Measurements from ENCODE around the gene FTO.
"Not testable (repeated sequence)": the region's sequence is repeated elsewhere in the genome, so short reads cannot be mapped to it uniquely, and the experiment has no call there.

Gene FTO

GRCh38 chr16:54163197-54163843 is 459.4 kb downstream of the FTO start:
- DNase-seq (ENCODE audit: low read depth) = no peak

DNA sequence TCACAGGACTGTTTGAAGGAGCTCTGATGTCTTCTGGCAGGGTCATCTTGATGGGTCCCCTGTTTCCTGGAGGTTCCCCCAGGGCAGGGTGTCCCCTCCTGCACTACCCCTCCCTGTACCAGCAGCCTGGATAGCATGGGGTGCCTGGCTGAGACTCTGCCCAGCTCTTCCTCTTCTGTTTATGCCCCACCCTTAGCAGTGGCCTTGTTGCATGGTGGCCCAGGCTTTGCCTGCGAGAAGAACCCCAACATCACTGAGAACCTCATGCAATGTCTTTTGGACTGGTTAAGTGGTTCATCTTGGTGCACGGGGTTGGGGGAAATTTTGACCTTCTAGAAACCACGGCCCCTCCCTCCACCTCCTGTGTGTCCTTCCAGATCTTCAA is 460.8 kb downstream of the FTO start:
- DNase-seq (ENCODE audit: low read depth) = no peak

- no peak for DNase-seq (ENCODE audit: low read depth)
Measured at GRCh38 chr16:54165174-54165911, 461.4 kb downstream of the FTO start.

DNA sequence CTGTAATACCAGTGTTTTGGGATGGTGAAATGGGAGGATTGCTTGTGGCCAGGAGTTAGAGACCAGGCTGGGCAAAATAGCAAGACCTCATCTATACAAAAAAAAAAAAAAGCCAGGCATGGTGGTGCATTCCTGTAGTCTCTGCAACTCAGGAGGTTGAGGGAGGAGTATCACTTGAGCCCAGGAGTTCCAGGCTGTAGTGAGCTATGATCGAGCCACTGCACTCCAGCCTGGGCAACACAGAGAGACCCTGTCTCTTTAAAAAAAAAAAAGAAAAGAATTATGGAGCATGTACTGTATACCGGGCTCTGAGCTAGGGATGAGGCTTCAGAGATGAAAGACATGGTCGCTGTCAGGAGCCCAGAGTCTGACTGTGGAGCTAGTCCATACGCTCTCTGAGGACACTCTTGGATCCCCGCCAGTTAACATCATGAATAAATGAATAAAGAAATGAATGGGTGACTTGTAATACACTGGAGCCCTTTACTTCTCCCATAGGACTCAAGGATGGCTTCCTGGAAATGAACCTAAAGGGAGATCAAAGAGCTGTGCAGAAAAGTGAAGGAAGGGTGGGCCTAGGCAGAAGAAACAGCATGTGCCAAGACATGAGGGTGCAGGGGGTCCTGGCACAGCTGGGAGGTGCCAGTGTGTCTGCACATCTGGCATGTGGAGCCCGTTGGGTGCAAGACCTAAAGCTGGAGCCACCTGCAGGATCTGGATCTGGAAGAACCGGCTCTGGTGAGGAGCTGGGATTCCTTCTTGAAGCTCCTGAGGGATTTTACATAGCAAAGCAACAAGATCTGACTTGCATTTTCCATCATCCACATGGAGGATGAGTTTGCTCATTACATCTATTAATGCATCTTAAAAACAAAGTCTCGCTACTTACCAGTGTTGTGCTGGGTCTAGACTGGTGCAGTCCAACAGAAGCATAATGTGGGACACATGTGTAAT is 462.2 kb downstream of the FTO start:
- no peak for DNase-seq (ENCODE audit: low read depth)

DNA sequence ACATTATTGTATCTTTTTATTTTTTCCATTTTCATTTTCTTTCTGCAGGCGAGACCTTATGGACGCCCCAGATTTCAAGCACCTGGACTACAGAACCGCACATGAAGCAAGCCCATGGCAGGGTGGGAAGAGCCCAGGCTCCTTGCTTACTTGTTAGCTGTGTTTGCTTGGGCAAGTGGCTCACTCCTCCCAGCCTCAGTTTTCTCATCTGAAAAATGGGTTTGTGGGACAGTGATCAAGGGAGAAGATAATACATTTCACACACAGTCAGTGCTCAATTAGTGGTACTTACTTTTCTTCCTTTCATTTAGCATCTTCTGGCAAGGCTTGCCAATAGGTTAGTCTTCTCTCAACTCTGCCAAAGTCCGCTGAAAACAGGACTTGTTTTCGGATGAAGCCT is 465.2 kb downstream of the FTO start:
- DNase-seq (ENCODE audit: low read depth) = no peak

DNA sequence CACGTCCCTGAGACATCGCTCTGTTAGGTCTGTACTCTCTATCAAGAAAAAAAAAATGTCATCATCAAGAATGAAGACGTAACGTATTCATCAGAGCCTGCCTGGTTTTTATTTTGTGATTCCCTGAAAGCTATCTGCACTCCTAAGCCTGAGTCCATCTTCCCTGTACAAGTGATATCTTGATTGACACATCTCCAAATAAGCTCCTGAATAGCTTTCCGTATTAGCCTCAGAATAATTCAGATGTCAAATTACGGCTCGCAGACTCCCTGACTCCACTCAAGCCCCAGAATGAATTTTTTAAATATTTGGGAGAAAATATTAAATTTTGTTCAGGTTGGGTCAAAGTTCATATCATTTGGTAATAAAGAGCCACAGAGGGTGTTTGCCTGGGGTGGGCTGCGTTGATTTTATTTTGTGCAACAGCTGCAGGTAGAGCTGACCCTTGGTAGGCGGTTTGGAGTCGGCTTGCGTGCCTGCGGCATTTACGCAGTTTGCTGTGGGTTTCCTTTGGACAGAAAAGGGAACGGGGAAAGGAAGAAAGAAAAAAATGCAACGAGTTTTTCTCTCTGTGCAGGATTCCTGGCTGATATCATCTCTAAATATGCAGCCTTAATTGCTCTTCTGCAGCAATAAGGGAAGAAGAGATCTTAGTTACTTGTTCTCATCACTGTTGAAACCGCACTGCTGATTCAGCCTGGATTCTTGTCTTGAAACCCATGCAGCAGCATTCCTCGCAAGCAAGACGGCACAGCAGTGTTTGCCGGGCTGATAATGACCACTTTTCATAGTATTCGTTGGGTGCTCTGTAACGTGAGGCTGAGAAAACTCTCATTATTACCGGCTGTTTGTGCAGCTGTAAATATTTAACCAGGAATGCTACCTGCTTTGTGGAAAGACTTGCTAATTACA is 467.9 kb downstream of the FTO start:
- DNase-seq (ENCODE audit: low read depth) = peak; percentile 23

DNA sequence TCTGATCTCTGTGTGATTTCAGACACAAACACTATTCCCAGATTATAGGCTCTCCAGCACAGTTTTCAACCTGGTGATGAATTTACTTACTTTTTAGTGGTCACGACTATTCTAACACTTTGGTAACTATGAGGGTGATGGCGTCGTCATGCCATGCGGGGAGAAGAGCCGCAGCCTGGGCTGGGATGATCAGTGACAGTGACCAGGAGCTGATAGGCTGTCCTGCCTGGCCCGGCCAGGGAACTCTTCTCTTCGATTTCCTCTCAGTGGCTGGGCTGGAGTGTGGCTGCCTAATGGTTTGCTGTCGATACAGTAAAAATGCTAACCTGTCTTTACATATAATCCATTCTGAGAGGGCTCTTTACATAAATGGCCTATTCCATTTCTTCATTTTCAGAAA is 469.5 kb downstream of the FTO start:
- no peak for DNase-seq (ENCODE audit: low read depth)

GRCh38 chr16:54174201-54174600 is 470.2 kb downstream of the FTO start:
- no peak for DNase-seq (ENCODE audit: low read depth)

GRCh38 chr16:54174750-54175149 is 470.8 kb downstream of the FTO start:
- no peak for DNase-seq (ENCODE audit: low read depth)

DNA sequence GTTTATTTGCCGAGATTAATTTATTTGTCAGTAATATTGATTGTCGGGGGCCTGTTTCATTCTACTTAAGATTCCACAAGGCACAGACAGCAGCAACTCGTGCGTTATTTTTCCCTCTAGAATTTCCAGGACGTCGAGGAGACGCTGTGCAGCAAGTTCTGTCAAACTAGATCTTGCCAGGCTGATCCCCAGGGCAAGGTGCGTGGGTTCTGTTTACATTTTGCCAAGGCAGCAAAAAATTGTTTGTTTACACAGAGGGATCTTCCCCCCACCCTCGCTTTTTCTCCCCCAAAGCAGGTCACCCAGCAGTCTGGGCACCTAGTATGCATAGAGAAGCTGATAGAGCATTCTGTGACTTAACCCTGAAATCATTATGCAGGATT is 471.2 kb downstream of the FTO start:
- DNase-seq (ENCODE audit: low read depth) = no peak

DNA sequence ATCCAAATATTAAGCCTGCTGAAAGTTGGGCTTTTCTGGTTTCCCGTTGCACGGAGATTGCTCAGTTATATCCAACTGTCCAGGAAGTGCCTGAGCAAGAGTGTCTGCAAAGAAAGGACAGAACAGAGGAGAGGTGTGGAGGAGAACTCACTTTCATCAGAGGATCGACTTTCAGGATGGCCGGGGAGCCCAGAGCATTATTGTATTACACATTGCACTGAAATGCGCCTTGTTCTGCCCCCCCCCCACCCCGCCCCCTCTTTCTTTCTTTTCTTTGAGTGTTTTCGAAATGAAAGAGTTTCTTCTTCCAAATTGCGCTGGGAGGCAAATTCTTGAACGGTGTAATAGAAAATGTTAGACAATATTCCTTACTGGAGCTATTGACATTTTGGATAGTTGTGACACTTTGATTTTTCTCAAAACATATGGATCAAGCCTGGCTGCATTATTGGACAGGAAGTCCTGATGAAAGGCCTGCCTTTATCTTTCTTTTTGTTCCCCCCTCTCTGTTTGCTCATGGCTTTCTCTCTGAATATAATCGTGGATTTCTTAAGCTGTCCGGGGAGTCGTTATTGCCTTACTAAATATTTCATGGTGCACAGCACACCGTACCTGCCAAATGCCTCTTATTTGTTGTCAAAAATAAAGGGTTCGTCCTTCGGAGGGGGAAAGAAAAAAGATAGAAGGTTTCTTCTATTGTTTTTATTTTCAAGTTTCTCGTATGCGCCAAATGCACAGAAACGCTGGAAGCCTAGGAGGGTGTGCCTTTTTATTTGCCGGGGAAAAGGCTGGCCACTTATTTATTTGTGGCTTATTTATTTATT is 471.8 kb downstream of the FTO start:
- no peak for DNase-seq (ENCODE audit: low read depth)

DNA sequence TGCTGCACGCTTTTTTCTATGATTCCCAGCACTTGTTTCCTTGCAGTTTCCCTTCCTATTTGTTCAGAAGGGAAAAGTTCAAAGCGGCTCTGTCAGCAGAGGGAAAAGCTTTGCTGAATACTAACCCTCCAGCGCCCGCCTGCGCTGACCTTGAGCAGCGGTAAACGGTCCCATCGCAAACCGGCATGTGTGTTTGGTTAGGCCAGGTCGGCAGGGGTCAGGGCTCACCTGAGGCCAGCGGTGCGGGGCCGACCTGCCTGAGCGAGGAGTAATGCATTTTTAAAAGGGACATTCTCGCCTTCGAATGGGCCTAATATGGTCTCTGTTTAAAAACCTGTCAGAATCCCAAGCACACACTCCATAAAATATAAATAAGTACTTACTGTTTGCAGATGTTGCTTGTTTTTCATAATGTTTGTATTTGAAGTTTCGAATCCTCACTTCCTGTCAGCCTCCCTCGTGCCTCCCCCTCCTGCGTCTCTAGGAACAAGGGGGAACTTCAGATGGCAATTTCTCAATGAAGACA is 472.5 kb downstream of the FTO start:
- DNase-seq (ENCODE audit: low read depth) = no peak

GRCh38 chr16:54177052-54177861 is 473.3 kb downstream of the FTO start:
- DNase-seq (ENCODE audit: low read depth) = no peak

- no peak for DNase-seq (ENCODE audit: low read depth)
Measured at GRCh38 chr16:54177862-54178477, 474.0 kb downstream of the FTO start.

GRCh38 chr16:54178478-54178976 is 474.6 kb downstream of the FTO start:
- DNase-seq (ENCODE audit: low read depth) = no peak

GRCh38 chr16:54180421-54181359 is 476.7 kb downstream of the FTO start:
- no peak for DNase-seq (ENCODE audit: low read depth)

GRCh38 chr16:54181683-54182329 is 477.9 kb downstream of the FTO start:
- not testable (repeated sequence) for DNase-seq (ENCODE audit: low read depth)
